ENCODE results near the gene RB1. TPM values are rescaled to one million over a fixed set of nuclear protein-coding genes. Genes with fewer than 3 reads are reported as not detected.

RB1 gene
- total and polyA plus RNA-seq, 2 donors (not counting 1 experiment from before 2014, with no cell fraction given) = 24.0 to 70.4 TPM

GRCh38 chr13:48319531-48320398 lies 16.2 kb downstream of the RB1 start:
- Histone ChIP-seq H3K4me3 (ENCODE audit: control extremely low read depth in 1 of 5, extremely low read depth in 1 of 5, insufficient read depth in 1 of 5, low read depth in 2 of 5, low read length in 4 of 5) (peak overlapping the region in 4 of 5 experiments; percentile 25 to 47 (median 38)), H3K27ac (ENCODE audit: low read length in 2 of 2) (no peak overlapping the region), H3K9ac (ENCODE audit: low read length) (peak overlapping the region; percentile 46), H3K27me3 (replicated peaks in 1 of 4; ENCODE audit: control extremely low read depth in 1 of 4, control insufficient read depth in 3 of 4, insufficient read depth in 4 of 4, low read length in 3 of 4) (no peaks in the 10 kb centered on the region), H2AFZ (ENCODE audit: insufficient read depth, low read depth, low read length, poor library complexity, severe bottlenecking) (no peak overlapping the region), H3K9me3 (ENCODE audit: control extremely low read depth in 1 of 3, control insufficient read depth in 2 of 3, insufficient read depth in 1 of 3, low read length in 2 of 3) (peaks cover 4 to 59% (median 14%) of the 10 kb centered on the region in 3 donors), H4K20me1 (ENCODE audit: control insufficient read depth, insufficient read depth, low read length, poor library complexity, severe bottlenecking) (peaks cover 93% of the 10 kb centered on the region), H3K36me3 (replicated peaks in 1 of 2; ENCODE audit: control extremely low read depth in 1 of 2, control insufficient read depth in 1 of 2, extremely low read depth in 1 of 2, insufficient read depth in 2 of 2, low read length in 1 of 2) (peaks cover 0 to 35% of the 10 kb centered on the region in 2 experiments), H3K4me1 (ENCODE audit: control insufficient read depth in 2 of 2, insufficient read depth in 2 of 2, low read length in 2 of 2) (peaks cover 3 to 35% of the 10 kb centered on the region in 2 donors), H3K4me2 (replicated peaks; ENCODE audit: low read depth, low read length, poor library complexity, severe bottlenecking) (peak overlapping the region; percentile 74), H3K79me2 (ENCODE audit: control insufficient read depth, insufficient read depth, low read length) (peaks cover 97% of the 10 kb centered on the region)
- CTCF ChIA-PET = interaction anchor here (1.6 to 2.5 kb wide), 2 partner anchors 14 to 225 kb away, joined by 4 to 9 read pairs; partner anchors contain the start of gene MED4
- H3K27me3 Mint-ChIP-seq = no peaks in the 10 kb centered on the region
- H3K4me3 Mint-ChIP-seq = peak overlapping the region; percentile 81
- intact Hi-C loops (cut with micrococcal nuclease) = loop anchor here (2.0 to 5.0 kb wide), 3 partner anchors 15 to 87 kb away; partner anchors contain the start of gene ITM2B
- peak; percentile 26 for ATAC-seq (ENCODE audit: low read depth)
- H3K27ac Mint-ChIP-seq = peak overlapping the region; percentile 2
- H3K4me1 Mint-ChIP-seq = peaks cover 47% of the 10 kb centered on the region
- DNase-seq = peak; percentile 40
- TF ChIP-seq CTCF (IDR thresholded peaks at IDR 0.05) (no peak), EZH2 (IDR thresholded peaks at IDR 0.05; ENCODE audit: borderline replicate concordance, insufficient read depth, low read depth, low read length, poor library complexity, severe bottlenecking) (no peak)
- H3K9me3 Mint-ChIP-seq (ENCODE audit: insufficient read depth) = peaks cover 6% of the 10 kb centered on the region
- POLR2A ChIA-PET = interaction anchor here (1.3 to 1.4 kb wide), 2 partner anchors 16 to 213 kb away, joined by 3 read pairs; partner anchors contain the start of gene RB1
- WGBS (ENCODE audit: insufficient coverage) = 59% methylated on average over 48 of the region's 48 CpGs

Measured in B cell (primary cell).